Epithelial cell of esophagus (primary cell): ENCODE data around the gene EAF2.

ENCODE experiments used
- DNase-seq: peaks from one replicate; pipeline ENCODE4 v3.0.0; 2010; ENCODE audit warnings: low read depth
- H3K4me3 ChIP-seq: 2 replicates; pipeline ENCODE4 v1.5.1; 2011; ENCODE audit warnings: mild to moderate bottlenecking, low read length, control low read depth
- TF ChIP-seq, protein P1 (sequence below): IDR thresholded peaks from 2 replicates; pipeline ENCODE4 v1.5.1; 2011; ENCODE audit warnings: low read depth, mild to moderate bottlenecking, low read length, control low read depth, inconsistent platforms; ENCODE audit not compliant: insufficient read depth; ENCODE audit errors: missing control alignments

Gene EAF2

DNA sequence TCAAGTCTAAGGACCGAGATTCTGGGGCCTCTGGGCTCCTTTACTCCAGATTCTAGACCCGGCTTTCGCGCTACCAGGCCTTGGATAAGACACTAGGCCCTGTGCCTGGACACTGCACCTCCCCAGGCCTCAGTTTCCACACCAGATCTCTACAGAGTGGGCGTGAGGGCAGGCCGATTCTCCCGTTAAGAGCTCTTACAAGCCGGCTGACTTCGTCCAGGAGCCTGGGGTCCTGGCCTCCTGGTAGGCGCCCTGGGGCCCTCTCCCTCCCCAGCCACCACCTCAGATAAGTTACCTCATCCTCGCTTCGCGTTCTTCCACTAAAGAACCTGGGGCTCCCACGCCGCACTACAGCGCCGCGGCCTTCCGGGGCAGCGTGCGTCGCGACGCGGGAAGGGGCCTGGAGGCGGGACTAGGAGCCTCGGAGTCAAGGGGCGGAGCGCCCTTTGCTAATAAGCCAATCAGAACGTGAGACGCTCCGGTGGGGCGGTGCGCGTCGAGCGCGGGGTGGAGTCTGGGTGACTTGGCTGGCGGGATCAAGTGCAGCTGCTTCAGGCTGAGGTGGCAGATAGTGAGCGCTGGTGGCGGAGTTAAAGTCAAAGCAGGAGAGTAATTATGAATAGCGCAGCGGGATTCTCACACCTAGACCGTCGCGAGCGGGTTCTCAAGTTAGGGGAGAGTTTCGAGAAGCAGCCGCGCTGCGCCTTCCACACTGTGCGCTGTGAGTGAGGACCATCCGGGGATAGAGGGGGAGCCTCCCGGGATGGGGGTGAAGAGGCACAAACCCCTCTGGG, at the start of gene EAF2, which contains the start of gene IQCB1:
EAF2 (plus strand) TSS at position 539 of the 794 bp plus-strand sequence; CDS start at position 616, 77 bp downstream.
IQCB1 (minus strand) TSS at position 390 of the 794 bp plus-strand sequence. CDS start 6,100 bp downstream, outside the sequence.
- DNase-seq = peak; percentile 98
- TF ChIP-seq, protein P1, sequence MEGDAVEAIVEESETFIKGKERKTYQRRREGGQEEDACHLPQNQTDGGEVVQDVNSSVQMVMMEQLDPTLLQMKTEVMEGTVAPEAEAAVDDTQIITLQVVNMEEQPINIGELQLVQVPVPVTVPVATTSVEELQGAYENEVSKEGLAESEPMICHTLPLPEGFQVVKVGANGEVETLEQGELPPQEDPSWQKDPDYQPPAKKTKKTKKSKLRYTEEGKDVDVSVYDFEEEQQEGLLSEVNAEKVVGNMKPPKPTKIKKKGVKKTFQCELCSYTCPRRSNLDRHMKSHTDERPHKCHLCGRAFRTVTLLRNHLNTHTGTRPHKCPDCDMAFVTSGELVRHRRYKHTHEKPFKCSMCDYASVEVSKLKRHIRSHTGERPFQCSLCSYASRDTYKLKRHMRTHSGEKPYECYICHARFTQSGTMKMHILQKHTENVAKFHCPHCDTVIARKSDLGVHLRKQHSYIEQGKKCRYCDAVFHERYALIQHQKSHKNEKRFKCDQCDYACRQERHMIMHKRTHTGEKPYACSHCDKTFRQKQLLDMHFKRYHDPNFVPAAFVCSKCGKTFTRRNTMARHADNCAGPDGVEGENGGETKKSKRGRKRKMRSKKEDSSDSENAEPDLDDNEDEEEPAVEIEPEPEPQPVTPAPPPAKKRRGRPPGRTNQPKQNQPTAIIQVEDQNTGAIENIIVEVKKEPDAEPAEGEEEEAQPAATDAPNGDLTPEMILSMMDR = no peak
- peak within 1 kb of the TSS; percentile 86 for H3K4me3 ChIP-seq

DNA sequence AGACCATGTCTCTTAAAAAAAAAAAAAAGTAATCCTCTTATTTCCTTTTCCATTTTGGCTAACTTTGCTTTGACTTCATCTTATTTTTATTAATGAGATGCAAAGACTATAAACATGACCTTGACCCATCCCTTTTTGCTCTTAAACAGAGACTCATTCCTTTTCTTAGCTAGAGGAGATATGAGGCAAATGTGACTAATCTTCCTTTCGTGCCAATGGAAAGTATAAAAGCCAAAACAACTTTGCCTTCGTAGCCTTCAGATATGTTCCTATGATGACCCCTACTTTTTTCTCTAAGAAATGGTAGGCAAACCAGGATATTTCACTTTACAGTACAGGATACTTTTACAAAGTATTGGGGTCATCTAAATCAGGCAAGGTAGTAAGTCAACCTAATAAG, 48.5 kb upstream of the EAF2 start:
- no peak for DNase-seq
- TF ChIP-seq, protein P1 = no peak
- H3K4me3 ChIP-seq = no peak overlapping the region

DNA sequence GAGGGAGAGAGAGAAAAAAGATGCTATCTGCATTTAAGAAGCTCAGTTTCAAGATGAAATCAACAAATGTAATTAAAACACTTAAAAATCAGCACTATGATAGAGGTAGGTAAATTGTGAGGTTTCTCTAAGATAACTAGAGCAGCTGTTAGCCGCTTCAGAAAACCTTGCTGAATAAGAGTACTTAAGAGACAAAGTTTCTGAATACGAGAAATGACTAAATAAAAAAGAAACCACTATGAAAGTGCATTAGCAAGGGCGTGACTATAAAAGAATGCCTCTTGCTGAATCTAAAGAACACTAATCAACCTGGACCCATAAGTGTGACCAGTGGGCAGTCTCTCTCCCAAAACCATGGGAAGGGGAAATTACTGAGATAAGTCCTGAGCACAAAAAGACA, 41.9 kb upstream of the EAF2 start:
- TF ChIP-seq, protein P1 = no peak

DNA sequence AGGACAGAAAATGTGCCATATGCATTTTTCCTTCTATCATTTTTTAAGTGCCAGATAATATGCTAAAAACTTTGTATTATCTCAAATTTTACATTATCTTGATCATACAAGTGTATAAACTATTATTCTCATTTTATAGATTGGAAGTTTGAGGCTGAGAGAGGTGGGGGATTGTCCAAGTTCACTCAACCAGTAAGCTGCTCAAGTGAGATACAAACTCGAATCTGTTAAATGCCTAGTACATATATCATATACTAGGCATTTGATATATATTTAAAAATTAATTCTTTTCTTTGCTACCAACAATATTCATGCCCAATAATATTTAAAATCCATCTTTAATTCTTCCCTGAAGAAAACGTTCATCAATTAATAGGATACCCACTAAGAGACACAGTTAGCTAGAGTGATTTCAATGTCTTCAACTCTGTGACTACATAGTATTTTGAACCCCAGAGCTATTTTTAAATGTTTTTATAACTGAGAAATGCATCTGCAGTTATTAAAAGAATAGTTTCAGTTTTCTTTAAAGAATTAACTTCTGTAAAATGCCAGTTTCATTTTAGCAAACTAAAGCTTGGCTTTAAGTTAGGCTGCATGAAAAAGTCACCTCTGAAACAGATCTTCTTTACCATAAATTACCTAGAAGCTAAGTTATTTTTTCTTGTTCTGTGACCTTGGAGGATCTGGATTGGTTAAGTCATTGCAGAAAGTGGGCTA, 40.6 kb upstream of the EAF2 start:
- TF ChIP-seq, protein P1 = no peak

More for the DNA sequence above, 41.9 kb upstream of the EAF2 start:
- no peak overlapping the region for H3K4me3 ChIP-seq
- DNase-seq = no peak

DNA sequence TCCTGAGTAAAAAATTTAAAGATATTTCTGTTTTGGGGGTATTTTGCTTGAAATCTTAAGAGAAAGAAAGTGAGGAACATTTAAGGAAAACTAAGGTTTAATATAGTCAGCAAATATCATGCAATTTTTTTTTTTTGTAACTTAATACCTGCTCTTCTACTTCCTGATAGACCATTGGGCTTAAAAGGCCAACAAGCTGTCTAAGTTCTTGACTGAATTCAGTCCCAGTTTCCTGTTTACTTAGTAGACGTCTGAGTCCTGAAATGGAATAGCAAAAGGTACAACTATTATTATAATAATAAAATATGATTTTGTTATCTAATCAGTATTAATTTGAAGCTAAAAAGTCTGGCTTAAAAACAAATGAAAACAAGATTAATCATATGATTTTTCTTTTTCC, 38.0 kb upstream of the EAF2 start:
- no peak for DNase-seq
- H3K4me3 ChIP-seq = no peak overlapping the region
- TF ChIP-seq, protein P1 = no peak

More for the DNA sequence above, 40.6 kb upstream of the EAF2 start:
- no peak for DNase-seq
- no peak overlapping the region for H3K4me3 ChIP-seq

DNA sequence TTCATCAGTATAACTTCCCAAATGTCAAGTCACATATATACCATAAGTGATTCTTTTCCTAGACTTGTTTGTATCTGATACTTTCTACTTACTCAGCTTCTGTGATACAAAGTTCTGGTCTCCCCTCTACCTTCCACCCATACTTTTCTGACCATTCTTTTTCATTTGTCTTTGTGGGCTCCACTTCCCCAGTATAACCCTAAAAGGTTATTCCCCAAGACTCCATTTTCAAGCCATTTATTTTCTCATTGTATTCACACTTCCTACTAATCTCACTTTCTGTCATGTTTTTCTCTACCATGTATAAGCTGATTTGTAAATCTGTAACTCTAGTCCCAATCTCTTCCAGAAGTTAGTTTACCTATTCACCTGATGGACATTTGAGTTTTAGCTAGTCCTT, 34.1 kb upstream of the EAF2 start:
- TF ChIP-seq, protein P1 = no peak

More for the DNA sequence above, 34.1 kb upstream of the EAF2 start:
- no peak overlapping the region for H3K4me3 ChIP-seq
- no peak for DNase-seq
